ENCODE measurements around the gene F13A1. TPM values are rescaled to one million over a fixed set of nuclear protein-coding genes. Genes with fewer than 3 reads are reported as not detected.

The F13A1 gene
- total RNA-seq, 4 donors from 2014 or later, result 94.2 to 147 (median 113) TPM

- H3K4me1 ChIP-seq, result no peaks in the 10 kb centered on the region
- no peaks in the 10 kb centered on the region for H3K9me3 ChIP-seq
- DNase-seq (ENCODE audit: low spot score in 2 of 2), result no peak
- TF ChIP-seq POLR2A (IDR thresholded peaks at IDR 0.05) (no peak), EP300 (IDR thresholded peaks at IDR 0.05) (no peak)
- TF ChIP-seq, protein P1, sequence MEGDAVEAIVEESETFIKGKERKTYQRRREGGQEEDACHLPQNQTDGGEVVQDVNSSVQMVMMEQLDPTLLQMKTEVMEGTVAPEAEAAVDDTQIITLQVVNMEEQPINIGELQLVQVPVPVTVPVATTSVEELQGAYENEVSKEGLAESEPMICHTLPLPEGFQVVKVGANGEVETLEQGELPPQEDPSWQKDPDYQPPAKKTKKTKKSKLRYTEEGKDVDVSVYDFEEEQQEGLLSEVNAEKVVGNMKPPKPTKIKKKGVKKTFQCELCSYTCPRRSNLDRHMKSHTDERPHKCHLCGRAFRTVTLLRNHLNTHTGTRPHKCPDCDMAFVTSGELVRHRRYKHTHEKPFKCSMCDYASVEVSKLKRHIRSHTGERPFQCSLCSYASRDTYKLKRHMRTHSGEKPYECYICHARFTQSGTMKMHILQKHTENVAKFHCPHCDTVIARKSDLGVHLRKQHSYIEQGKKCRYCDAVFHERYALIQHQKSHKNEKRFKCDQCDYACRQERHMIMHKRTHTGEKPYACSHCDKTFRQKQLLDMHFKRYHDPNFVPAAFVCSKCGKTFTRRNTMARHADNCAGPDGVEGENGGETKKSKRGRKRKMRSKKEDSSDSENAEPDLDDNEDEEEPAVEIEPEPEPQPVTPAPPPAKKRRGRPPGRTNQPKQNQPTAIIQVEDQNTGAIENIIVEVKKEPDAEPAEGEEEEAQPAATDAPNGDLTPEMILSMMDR (IDR thresholded peaks at IDR 0.05), result no peak
- WGBS, 2 donors, result 78 to 88% methylated on average over 3 to 4 of the region's 4 CpGs
- no peaks in the 10 kb centered on the region for H3K36me3 ChIP-seq
- no peak overlapping the region for H3K27ac ChIP-seq
- H3K27me3 ChIP-seq, result no peaks in the 10 kb centered on the region
- no peak overlapping the region for H3K4me3 ChIP-seq
Observed at GRCh38 chr6:6365242-6365641, 44.8 kb upstream of the F13A1 start.

DNA sequence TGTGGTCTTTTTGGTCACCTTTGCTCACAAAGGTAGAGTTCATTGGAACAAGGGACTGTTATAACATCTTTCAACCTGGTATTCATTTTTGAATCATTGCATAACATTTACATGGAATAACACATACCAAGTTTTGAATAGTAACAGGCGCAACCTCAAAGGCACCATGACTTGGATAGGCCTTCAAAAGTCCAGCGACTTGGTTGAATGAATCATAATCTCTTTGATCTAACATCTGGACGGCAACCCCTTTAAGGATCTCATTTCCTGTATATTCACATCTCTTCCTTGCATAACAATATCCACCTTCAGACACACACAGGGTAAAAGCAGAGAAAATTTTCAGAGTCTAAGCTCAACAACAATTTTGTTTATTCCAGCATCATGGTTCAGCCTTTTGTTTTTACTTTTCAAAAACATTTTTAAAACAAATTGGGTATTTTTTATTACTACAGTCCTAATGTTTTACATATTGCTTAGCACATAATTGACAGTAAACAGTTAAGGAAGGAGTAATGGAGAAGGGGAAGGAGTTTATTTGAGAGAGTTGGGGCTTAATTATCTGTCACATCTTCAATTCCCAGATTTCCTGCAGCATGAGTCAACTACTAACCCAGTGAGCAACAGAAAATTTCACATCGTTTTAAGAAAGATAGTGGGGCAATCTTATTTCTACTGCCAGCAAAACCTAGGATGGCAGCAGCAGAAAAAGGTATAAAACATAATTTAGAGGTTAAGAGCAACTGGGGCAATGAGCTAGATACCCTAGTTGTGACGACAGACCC is 41.8 kb upstream of the F13A1 start:
- Histone ChIP-seq H3K9me3 (no peaks in the 10 kb centered on the region), H3K4me1 (peaks cover 0 to under 1% (median 0%) of the 10 kb centered on the region in 4 donors), H3K4me3 (no peak overlapping the region), H3K36me3 (no peaks in the 10 kb centered on the region), H3K27me3 (no peaks in the 10 kb centered on the region), H3K27ac (no peak overlapping the region)
- TF ChIP-seq EP300 (IDR thresholded peaks at IDR 0.05) (no peak), POLR2A (IDR thresholded peaks at IDR 0.05) (no peak)
- TF ChIP-seq, protein P1 (IDR thresholded peaks at IDR 0.05), result no peak
- DNase-seq (ENCODE audit: low spot score in 2 of 2), result no peak
- WGBS, 2 donors, result 67% methylated on average over 5 of the region's 5 CpGs

GRCh38 chr6:6357530-6357929 is 37.1 kb upstream of the F13A1 start:
- no peak overlapping the region for H3K4me3 ChIP-seq
- H3K4me1 ChIP-seq, result peaks cover 0 to 9% (median 0%) of the 10 kb centered on the region in 4 donors
- no peak for DNase-seq (ENCODE audit: low spot score in 2 of 2)
- TF ChIP-seq, protein P1 (IDR thresholded peaks at IDR 0.05), result no peak
- TF ChIP-seq POLR2A (IDR thresholded peaks at IDR 0.05) (no peak), EP300 (IDR thresholded peaks at IDR 0.05) (no peak)
- no peaks in the 10 kb centered on the region for H3K27me3 ChIP-seq
- H3K36me3 ChIP-seq, result no peaks in the 10 kb centered on the region
- WGBS, 2 donors, result 93 to 95% methylated on average over 3 of the region's 3 CpGs
- no peak overlapping the region for H3K27ac ChIP-seq
- H3K9me3 ChIP-seq, result no peaks in the 10 kb centered on the region

DNA sequence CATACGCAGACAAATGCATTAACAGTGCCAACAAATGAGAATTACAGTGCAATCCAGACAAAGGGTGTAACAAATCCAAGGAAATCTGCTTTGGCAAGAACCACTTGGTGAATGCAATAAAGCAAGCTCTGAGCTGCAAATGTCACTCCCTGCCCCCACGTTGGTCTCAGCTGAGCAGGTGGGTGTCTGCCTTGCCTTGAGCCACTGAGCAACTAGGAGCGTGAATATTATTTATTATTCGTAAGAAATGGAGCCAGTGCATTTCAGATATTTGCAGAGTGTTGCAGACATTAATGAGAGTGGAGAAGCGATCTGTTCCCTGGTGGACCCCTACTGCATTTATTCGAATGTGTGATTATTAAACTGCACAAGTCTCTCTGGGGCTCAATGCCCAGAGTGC is 36.6 kb upstream of the F13A1 start:
- H3K27me3 ChIP-seq, result no peaks in the 10 kb centered on the region
- WGBS, 2 donors, result 41 to 52% methylated on average over 6 of the region's 6 CpGs
- H3K27ac ChIP-seq, result no peak overlapping the region
- peaks cover 0 to 9% (median 0%) of the 10 kb centered on the region in 4 donors for H3K4me1 ChIP-seq
- H3K9me3 ChIP-seq, result no peaks in the 10 kb centered on the region
- peak in 1 of 2 donors; percentile 35 for TF ChIP-seq EP300 (IDR thresholded peaks at IDR 0.05)
- TF ChIP-seq, protein P1 (IDR thresholded peaks at IDR 0.05), result no peak
- no peaks in the 10 kb centered on the region for H3K36me3 ChIP-seq
- H3K4me3 ChIP-seq, result no peak overlapping the region
- no peak for DNase-seq (ENCODE audit: low spot score in 2 of 2)

DNA sequence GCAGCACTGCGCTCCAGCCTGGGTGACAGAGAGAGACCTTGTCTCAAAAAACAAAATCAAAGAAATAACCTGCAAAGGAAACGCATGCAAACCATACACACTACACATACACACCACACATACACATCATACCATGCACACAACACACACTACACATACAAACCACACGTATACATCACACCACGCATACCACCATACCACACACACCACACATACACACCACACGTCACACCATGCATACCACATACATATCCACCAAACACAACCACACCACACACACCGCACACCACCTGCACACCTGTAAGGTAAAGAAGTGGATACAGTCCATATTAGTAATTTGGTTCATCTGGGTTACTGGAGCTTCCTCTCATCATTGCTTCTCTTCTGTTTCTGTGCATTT is 32.3 kb upstream of the F13A1 start:
- no peaks in the 10 kb centered on the region for H3K9me3 ChIP-seq
- no peak overlapping the region for H3K4me3 ChIP-seq
- 96 to 98% methylated on average over 6 of the region's 6 CpGs for WGBS, 2 donors

More for the DNA sequence above, 32.3 kb upstream of the F13A1 start:
- DNase-seq (ENCODE audit: low spot score in 2 of 2), result no peak
- Histone ChIP-seq H3K27me3 (no peaks in the 10 kb centered on the region), H3K4me1 (peaks cover 0 to 9% (median 0%) of the 10 kb centered on the region in 4 donors), H3K36me3 (no peaks in the 10 kb centered on the region), H3K27ac (no peak overlapping the region)
- TF ChIP-seq POLR2A (IDR thresholded peaks at IDR 0.05) (no peak), EP300 (IDR thresholded peaks at IDR 0.05) (no peak)
- TF ChIP-seq, protein P1 (IDR thresholded peaks at IDR 0.05), result no peak
